ENCODE results near the gene OSBP. TPM values are rescaled to one million over a fixed set of nuclear protein-coding genes. Genes with fewer than 3 reads are reported as not detected.

The OSBP gene
- total and polyA plus RNA-seq, 9 of the 15 experiments (the other 6 are each of a cell fraction or from before 2014, with no cell fraction given), result 11.7 to 49.0 (median 28.7) TPM

DNA sequence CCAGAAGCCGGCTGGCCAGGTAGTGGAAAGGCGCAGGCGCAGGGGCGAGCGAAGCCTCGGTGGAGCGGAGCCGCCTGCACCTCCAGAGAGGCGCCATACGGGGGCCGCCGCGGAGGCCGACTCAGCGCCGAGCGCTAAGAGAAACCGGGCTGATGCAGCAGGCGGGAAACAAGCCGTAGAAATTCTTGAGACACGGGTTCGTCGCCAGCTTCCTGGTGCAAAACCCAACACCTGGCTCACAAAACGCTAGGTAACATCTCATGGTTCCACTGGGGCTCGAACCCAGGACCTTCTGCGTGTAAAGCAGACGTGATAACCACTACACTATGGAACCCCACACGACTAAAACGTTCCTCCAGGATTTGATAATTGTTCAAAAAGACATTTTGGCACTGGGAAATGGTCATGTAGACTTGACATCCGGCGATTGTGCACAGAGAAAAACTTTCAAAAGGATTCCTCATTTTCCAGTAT, 65.2 kb downstream of the OSBP start (continued):
- TF ChIP-seq, protein P1, sequence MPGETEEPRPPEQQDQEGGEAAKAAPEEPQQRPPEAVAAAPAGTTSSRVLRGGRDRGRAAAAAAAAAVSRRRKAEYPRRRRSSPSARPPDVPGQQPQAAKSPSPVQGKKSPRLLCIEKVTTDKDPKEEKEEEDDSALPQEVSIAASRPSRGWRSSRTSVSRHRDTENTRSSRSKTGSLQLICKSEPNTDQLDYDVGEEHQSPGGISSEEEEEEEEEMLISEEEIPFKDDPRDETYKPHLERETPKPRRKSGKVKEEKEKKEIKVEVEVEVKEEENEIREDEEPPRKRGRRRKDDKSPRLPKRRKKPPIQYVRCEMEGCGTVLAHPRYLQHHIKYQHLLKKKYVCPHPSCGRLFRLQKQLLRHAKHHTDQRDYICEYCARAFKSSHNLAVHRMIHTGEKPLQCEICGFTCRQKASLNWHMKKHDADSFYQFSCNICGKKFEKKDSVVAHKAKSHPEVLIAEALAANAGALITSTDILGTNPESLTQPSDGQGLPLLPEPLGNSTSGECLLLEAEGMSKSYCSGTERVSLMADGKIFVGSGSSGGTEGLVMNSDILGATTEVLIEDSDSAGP (CRISPR knock-in tag; IDR thresholded peaks at IDR 0.05), result no peak
- TF ChIP-seq ELF4 (CRISPR knock-in tag; IDR thresholded peaks at IDR 0.05) (no peak), NCOR1 (IDR thresholded peaks at IDR 0.05) (0 out of 2 replicates have a peak, but pooled peaks have one; percentile 37), SREBF2 (CRISPR knock-in tag; IDR thresholded peaks at IDR 0.05) (no peak), MYNN (IDR thresholded peaks at IDR 0.05) (no peak; the same call in 1 of the 2 replicates), MYNN (CRISPR knock-in tag; IDR thresholded peaks at IDR 0.05) (no peak), SRSF7 (optimal IDR thresholded peaks at IDR 0.05; ENCODE audit: low read depth, low read length) (no peak), POLR2H (tag; IDR thresholded peaks at IDR 0.05; ENCODE audit: low read depth) (peak; percentile 99), KDM1A (IDR thresholded peaks at IDR 0.05) (peak in 1 of 2 experiments; percentile 38; a peak in 1 of 4 replicates), ZNF263 (CRISPR knock-in tag; IDR thresholded peaks at IDR 0.05; ENCODE audit: borderline replicate concordance) (peak; percentile 59; the same call in 1 of the 2 replicates), ZNF76 (CRISPR knock-in tag; IDR thresholded peaks at IDR 0.05; ENCODE audit: borderline replicate concordance) (no peak)
- TF ChIP-seq, protein P2, sequence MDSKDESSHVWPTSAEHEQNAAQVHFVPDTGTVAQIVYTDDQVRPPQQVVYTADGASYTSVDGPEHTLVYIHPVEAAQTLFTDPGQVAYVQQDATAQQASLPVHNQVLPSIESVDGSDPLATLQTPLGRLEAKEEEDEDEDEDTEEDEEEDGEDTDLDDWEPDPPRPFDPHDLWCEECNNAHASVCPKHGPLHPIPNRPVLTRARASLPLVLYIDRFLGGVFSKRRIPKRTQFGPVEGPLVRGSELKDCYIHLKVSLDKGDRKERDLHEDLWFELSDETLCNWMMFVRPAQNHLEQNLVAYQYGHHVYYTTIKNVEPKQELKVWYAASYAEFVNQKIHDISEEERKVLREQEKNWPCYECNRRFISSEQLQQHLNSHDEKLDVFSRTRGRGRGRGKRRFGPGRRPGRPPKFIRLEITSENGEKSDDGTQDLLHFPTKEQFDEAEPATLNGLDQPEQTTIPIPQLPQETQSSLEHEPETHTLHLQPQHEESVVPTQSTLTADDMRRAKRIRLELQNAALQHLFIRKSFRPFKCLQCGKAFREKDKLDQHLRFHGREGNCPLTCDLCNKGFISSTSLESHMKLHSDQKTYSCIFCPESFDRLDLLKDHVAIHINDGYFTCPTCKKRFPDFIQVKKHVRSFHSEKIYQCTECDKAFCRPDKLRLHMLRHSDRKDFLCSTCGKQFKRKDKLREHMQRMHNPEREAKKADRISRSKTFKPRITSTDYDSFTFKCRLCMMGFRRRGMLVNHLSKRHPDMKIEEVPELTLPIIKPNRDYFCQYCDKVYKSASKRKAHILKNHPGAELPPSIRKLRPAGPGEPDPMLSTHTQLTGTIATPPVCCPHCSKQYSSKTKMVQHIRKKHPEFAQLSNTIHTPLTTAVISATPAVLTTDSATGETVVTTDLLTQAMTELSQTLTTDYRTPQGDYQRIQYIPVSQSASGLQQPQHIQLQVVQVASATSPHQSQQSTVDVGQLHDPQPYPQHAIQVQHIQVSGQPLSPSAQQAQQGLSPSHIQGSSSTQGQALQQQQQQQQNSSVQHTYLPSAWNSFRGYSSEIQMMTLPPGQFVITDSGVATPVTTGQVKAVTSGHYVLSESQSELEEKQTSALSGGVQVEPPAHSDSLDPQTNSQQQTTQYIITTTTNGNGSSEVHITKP (IDR thresholded peaks at IDR 0.05; ENCODE audit: partially characterized antibody), result no peak
- TF ChIP-seq, protein P3, sequence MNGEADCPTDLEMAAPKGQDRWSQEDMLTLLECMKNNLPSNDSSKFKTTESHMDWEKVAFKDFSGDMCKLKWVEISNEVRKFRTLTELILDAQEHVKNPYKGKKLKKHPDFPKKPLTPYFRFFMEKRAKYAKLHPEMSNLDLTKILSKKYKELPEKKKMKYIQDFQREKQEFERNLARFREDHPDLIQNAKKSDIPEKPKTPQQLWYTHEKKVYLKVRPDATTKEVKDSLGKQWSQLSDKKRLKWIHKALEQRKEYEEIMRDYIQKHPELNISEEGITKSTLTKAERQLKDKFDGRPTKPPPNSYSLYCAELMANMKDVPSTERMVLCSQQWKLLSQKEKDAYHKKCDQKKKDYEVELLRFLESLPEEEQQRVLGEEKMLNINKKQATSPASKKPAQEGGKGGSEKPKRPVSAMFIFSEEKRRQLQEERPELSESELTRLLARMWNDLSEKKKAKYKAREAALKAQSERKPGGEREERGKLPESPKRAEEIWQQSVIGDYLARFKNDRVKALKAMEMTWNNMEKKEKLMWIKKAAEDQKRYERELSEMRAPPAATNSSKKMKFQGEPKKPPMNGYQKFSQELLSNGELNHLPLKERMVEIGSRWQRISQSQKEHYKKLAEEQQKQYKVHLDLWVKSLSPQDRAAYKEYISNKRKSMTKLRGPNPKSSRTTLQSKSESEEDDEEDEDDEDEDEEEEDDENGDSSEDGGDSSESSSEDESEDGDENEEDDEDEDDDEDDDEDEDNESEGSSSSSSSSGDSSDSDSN (IDR thresholded peaks at IDR 0.05; ENCODE audit: borderline replicate concordance in 1 of 2, low read depth in 2 of 2, low read length in 2 of 2), result peak; percentile 95 to 99; a peak in 3 of 4 replicates
- TF ChIP-seq, protein P4, sequence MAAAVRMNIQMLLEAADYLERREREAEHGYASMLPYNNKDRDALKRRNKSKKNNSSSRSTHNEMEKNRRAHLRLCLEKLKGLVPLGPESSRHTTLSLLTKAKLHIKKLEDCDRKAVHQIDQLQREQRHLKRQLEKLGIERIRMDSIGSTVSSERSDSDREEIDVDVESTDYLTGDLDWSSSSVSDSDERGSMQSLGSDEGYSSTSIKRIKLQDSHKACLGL (CRISPR knock-in tag; IDR thresholded peaks at IDR 0.05; ENCODE audit: borderline replicate concordance, poor library complexity, severe bottlenecking), result no peak
- TF ChIP-seq, protein P5, sequence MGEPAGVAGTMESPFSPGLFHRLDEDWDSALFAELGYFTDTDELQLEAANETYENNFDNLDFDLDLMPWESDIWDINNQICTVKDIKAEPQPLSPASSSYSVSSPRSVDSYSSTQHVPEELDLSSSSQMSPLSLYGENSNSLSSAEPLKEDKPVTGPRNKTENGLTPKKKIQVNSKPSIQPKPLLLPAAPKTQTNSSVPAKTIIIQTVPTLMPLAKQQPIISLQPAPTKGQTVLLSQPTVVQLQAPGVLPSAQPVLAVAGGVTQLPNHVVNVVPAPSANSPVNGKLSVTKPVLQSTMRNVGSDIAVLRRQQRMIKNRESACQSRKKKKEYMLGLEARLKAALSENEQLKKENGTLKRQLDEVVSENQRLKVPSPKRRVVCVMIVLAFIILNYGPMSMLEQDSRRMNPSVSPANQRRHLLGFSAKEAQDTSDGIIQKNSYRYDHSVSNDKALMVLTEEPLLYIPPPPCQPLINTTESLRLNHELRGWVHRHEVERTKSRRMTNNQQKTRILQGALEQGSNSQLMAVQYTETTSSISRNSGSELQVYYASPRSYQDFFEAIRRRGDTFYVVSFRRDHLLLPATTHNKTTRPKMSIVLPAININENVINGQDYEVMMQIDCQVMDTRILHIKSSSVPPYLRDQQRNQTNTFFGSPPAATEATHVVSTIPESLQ (CRISPR knock-in tag; IDR thresholded peaks at IDR 0.05), result no peak
- TF ChIP-seq, protein P6, sequence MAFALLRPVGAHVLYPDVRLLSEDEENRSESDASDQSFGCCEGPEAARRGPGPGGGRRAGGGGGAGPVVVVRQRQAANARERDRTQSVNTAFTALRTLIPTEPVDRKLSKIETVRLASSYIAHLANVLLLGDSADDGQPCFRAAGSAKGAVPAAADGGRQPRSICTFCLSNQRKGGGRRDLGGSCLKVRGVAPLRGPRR (CRISPR knock-in tag; IDR thresholded peaks at IDR 0.05), result no peak

Data from K562 (cell line).